ENCODE measurements around the gene ALDH3A2. TPM values are rescaled to one million over a fixed set of nuclear protein-coding genes. Genes with fewer than 3 reads are reported as not detected.

ALDH3A2 gene
- total and polyA plus RNA-seq, 2 donors (not counting 1 experiment from before 2014, with no cell fraction given), result 7.5 to 35.1 TPM

GRCh38 chr17:19726631-19727376 is 78.3 kb downstream of the ALDH3A2 start:
- no peak overlapping the region for H3K27ac ChIP-seq (ENCODE audit: low read length in 2 of 2)
- ChIA-PET CTCF (interaction anchor here (0.6 to 0.8 kb wide), 2 partner anchors 38 to 121 kb away, joined by 3 read pairs; no protein-coding TSS in a partner anchor), POLR2A (no interaction called here)
- Mint-ChIP-seq H3K27ac (no peak overlapping the region), H3K4me3 (no peak overlapping the region), H3K4me1 (peaks cover 12% of the 10 kb centered on the region), H3K27me3 (no peaks in the 10 kb centered on the region), H3K9me3 (ENCODE audit: insufficient read depth) (no peaks in the 10 kb centered on the region)
- no peak overlapping the region for H3K4me3 ChIP-seq (ENCODE audit: control extremely low read depth in 1 of 5, extremely low read depth in 1 of 5, insufficient read depth in 1 of 5, low read depth in 2 of 5, low read length in 4 of 5)
- no peaks in the 10 kb centered on the region for H3K79me2 ChIP-seq (ENCODE audit: control insufficient read depth, insufficient read depth, low read length)
- TF ChIP-seq EZH2 (IDR thresholded peaks at IDR 0.05; ENCODE audit: borderline replicate concordance, insufficient read depth, low read depth, low read length, poor library complexity, severe bottlenecking), result no peak
- no peak for TF ChIP-seq CTCF (IDR thresholded peaks at IDR 0.05)
- no peak for DNase-seq
- no peak for ATAC-seq (ENCODE audit: low read depth)
- no peak overlapping the region for H2AFZ ChIP-seq (ENCODE audit: insufficient read depth, low read depth, low read length, poor library complexity, severe bottlenecking)
- no peaks in the 10 kb centered on the region for H4K20me1 ChIP-seq (ENCODE audit: control insufficient read depth, insufficient read depth, low read length, poor library complexity, severe bottlenecking)
- no peaks in the 10 kb centered on the region for H3K27me3 ChIP-seq (replicated peaks in 1 of 4; ENCODE audit: control extremely low read depth in 1 of 4, control insufficient read depth in 3 of 4, insufficient read depth in 4 of 4, low read length in 3 of 4)
- no CpG with 5 or more reads among the region's 7 CpGs for WGBS (ENCODE audit: insufficient coverage)
- H3K9ac ChIP-seq (ENCODE audit: low read length), result no peak overlapping the region
- intact Hi-C loops (cut with micrococcal nuclease), result no loop called here
- H3K36me3 ChIP-seq (replicated peaks in 1 of 2; ENCODE audit: control extremely low read depth in 1 of 2, control insufficient read depth in 1 of 2, extremely low read depth in 1 of 2, insufficient read depth in 2 of 2, low read length in 1 of 2), result no peaks in the 10 kb centered on the region
- peaks cover 12% of the 10 kb centered on the region in 2 donors for H3K4me1 ChIP-seq (ENCODE audit: control insufficient read depth in 2 of 2, insufficient read depth in 2 of 2, low read length in 2 of 2)
- no peaks in the 10 kb centered on the region for H3K9me3 ChIP-seq (ENCODE audit: control extremely low read depth in 1 of 3, control insufficient read depth in 2 of 3, insufficient read depth in 1 of 3, low read length in 2 of 3)
- H3K4me2 ChIP-seq (replicated peaks; ENCODE audit: low read depth, low read length, poor library complexity, severe bottlenecking), result no peak overlapping the region

Small RNA genes within 50 kb of the gene (small RNA-seq; reads per million reads assigned to genes)
- gene NMTRQ-TTG12-1 (ENCODE audit: insufficient read length, low read depth, low replicate concordance), result not detected
- gene RF00322 (ENCODE audit: insufficient read length, low read depth, low replicate concordance), result not detected

Other genes starting within 250 kb of the ALDH3A2 start
- gene RNF112, start 237.5 kb upstream of the ALDH3A2 start, total RNA-seq, result 0.56 and 0.62 TPM in 2 replicates
- 0.30 and 0.76 TPM in 2 replicates for gene RNF112, start 237.5 kb upstream of the ALDH3A2 start, polyA plus RNA-seq
- not detected in 2 replicates for gene SLC47A1, start 114.9 kb upstream of the ALDH3A2 start, total RNA-seq
- 0.30 TPM in 1 of 2 replicates, not detected in the other for gene SLC47A1, start 114.9 kb upstream of the ALDH3A2 start, polyA plus RNA-seq
- not detected in 2 replicates for gene SLC47A2, start 67.8 kb downstream of the ALDH3A2 start, total RNA-seq
- gene SLC47A2, start 67.8 kb downstream of the ALDH3A2 start, polyA plus RNA-seq, result not detected in 2 replicates
- not detected in 2 replicates for gene ALDH3A1, start 99.5 kb downstream of the ALDH3A2 start, total RNA-seq
- gene ALDH3A1, start 99.5 kb downstream of the ALDH3A2 start, polyA plus RNA-seq, result not detected in 2 replicates
- gene ULK2, start 219.2 kb downstream of the ALDH3A2 start, total RNA-seq, result 2.9 and 7.4 TPM in 2 replicates
- 1.2 and 2.0 TPM in 2 replicates for gene ULK2, start 219.2 kb downstream of the ALDH3A2 start, polyA plus RNA-seq